ENCODE measurements around the gene RBBP7. TPM values are rescaled to one million over a fixed set of nuclear protein-coding genes. Genes with fewer than 3 reads are reported as not detected.
A peak's percentile ranks its signal among the peaks of the same experiment; 100 is the strongest.

RBBP7 gene
- 100 to 1,000 TPM; 149 to 191 TPM for total RNA-seq

DNA sequence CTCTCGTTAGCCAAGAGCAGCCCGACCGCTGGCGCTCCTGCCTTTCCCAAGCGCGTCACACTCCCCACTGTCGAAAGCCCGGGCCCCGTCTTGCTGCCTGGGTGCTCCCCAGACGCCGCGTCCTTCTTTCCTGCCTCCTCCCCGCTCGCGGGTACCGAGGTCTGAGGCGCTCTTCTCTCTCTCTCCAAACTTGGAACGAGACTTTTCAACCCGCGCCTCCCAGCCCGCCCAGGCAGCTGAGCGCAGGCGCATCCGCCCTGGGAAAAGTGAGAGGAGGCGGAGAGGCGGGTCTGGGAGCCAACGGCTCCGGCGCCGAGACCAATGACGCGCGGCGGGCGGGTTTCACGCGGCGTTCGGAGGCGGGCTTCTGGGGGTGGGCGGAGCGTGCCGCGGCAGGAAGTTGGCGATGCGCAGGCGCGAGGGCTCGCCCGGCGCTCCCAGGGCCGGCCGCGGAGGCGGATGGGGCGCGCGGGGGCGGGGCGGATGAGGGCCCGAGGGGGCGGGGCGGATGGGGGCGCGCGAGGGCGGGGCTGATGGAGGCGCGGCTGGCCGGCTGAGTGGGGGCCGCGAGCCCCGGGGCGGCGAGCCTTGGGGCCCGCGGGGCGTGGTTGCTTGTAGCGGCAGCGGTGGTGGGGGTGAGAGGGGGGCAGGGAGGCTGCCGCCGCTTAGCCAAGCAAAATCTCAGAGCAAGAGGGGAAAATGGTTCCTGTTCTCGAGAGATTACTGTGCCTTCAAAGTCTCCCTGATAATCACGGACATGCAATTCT, at the start of gene RBBP7:
Gene RBBP7, minus strand, starts transcription at position 268 of the 767 bp plus-strand sequence. CDS start 309 bp downstream, outside the sequence.
- H3K36me3 Mint-ChIP-seq (ENCODE audit: low read depth) = peaks cover 14% of the 10 kb centered on the region
- peak within 1 kb of the TSS; percentile 93 for H3K4me3 Mint-ChIP-seq
- peak within 1 kb of the TSS; percentile 98 for H3K27ac Mint-ChIP-seq
- H3K4me1 Mint-ChIP-seq = peaks cover 33% of the 10 kb centered on the region
- H3K27me3 Mint-ChIP-seq = peaks cover 7% of the 10 kb centered on the region
- CTCF ChIA-PET = interaction anchor here (5.5 kb wide), 1 partner anchor 14 kb away, joined by 25 read pairs; no protein-coding TSS in a partner anchor
- H3K9me3 Mint-ChIP-seq = no peaks in the 10 kb centered on the region
- POLR2A ChIA-PET = no interaction called here
- peak; percentile 88 for DNase-seq

GRCh38 chrX:16918979-16919378, 48.8 kb upstream of the RBBP7 start:
- H3K27me3 Mint-ChIP-seq = peaks cover 3% of the 10 kb centered on the region
- no peak for DNase-seq
- no peaks in the 10 kb centered on the region for H3K9me3 Mint-ChIP-seq
- no peaks in the 10 kb centered on the region for H3K36me3 Mint-ChIP-seq (ENCODE audit: low read depth)
- POLR2A ChIA-PET = no interaction called here
- H3K27ac Mint-ChIP-seq = no peak overlapping the region
- CTCF ChIA-PET = no interaction called here
- H3K4me1 Mint-ChIP-seq = no peaks in the 10 kb centered on the region
- no peak overlapping the region for H3K4me3 Mint-ChIP-seq

GRCh38 chrX:16917120-16917519, 47.0 kb upstream of the RBBP7 start:
- ChIA-PET CTCF (no interaction called here), POLR2A (no interaction called here)
- H3K36me3 Mint-ChIP-seq (ENCODE audit: low read depth) = no peaks in the 10 kb centered on the region
- H3K27ac Mint-ChIP-seq = no peak overlapping the region
- no peaks in the 10 kb centered on the region for H3K9me3 Mint-ChIP-seq
- H3K4me3 Mint-ChIP-seq = no peak overlapping the region
- H3K27me3 Mint-ChIP-seq = peaks cover 3% of the 10 kb centered on the region
- no peak for DNase-seq
- H3K4me1 Mint-ChIP-seq = no peaks in the 10 kb centered on the region

- DNase-seq = no peak
- ChIA-PET POLR2A (no interaction called here), CTCF (no interaction called here)
- Mint-ChIP-seq H3K4me1 (no peaks in the 10 kb centered on the region), H3K27ac (no peak overlapping the region), H3K9me3 (no peaks in the 10 kb centered on the region), H3K36me3 (ENCODE audit: low read depth) (no peaks in the 10 kb centered on the region), H3K27me3 (peaks cover 2% of the 10 kb centered on the region), H3K4me3 (no peak overlapping the region)
Measured at GRCh38 chrX:16916561-16916960, 46.4 kb upstream of the RBBP7 start.

DNA sequence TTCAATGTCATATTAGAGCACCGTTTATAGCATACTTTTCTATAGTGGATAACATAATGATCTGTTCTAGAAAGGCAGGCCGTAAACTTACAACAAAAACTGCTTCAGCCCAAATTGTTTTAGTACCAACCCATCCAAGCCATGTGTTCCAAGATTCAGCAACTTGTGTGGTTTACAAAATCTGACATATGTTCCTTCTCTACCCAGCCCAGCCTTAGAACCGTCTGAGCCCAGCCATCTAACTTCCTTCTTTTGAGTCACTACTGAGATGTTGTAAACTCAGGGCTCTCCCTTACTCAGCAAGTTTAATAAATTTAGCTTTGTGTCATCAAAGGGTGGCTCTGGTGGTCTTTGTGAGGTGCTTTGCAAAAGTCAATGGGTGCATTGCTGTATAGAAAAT, 43.9 kb upstream of the RBBP7 start:
- Mint-ChIP-seq H3K4me1 (no peaks in the 10 kb centered on the region), H3K9me3 (no peaks in the 10 kb centered on the region), H3K27me3 (no peaks in the 10 kb centered on the region), H3K27ac (no peak overlapping the region), H3K36me3 (ENCODE audit: low read depth) (no peaks in the 10 kb centered on the region), H3K4me3 (no peak overlapping the region)
- no peak for DNase-seq
- POLR2A ChIA-PET = no interaction called here
- CTCF ChIA-PET = no interaction called here

DNA sequence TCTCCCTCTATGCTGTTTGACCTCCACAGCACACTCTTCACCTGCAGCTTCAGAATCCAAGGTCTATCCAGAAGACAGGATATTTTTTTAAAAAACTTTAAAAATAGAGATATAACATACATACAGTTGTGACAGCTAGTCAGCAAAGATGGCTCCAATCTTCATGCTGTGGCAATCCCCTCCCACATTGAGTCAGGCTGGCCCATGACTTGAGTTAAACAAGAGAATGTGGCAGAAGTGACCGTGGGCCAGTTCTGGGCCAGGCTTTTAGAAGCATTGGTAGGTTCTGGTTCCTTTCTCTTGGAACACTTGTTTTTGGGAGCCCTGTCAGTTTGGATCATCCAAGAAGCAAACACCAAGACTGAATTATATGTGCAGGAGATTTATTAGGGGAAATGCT, 40.2 kb upstream of the RBBP7 start:
- Mint-ChIP-seq H3K27ac (no peak overlapping the region), H3K27me3 (peaks cover 5% of the 10 kb centered on the region), H3K9me3 (no peaks in the 10 kb centered on the region), H3K36me3 (ENCODE audit: low read depth) (no peaks in the 10 kb centered on the region), H3K4me1 (no peaks in the 10 kb centered on the region), H3K4me3 (no peak overlapping the region)
- DNase-seq = no peak
- ChIA-PET POLR2A (no interaction called here), CTCF (no interaction called here)

GRCh38 chrX:16903274-16904022, 33.3 kb upstream of the RBBP7 start:
- no peaks in the 10 kb centered on the region for H3K9me3 Mint-ChIP-seq
- H3K36me3 Mint-ChIP-seq (ENCODE audit: low read depth) = no peaks in the 10 kb centered on the region
- H3K4me3 Mint-ChIP-seq = no peak overlapping the region
- ChIA-PET CTCF (interaction anchor here (0.6 to 0.8 kb wide), 3 partner anchors 11 to 295 kb away, joined by 3 to 6 read pairs (median 3); no protein-coding TSS in a partner anchor), POLR2A (interaction anchor here (0.7 kb wide), 1 partner anchor 1263 kb away, joined by 4 read pairs; no protein-coding TSS in a partner anchor)
- no peak for DNase-seq
- H3K27me3 Mint-ChIP-seq = peaks cover 7% of the 10 kb centered on the region
- no peaks in the 10 kb centered on the region for H3K4me1 Mint-ChIP-seq
- H3K27ac Mint-ChIP-seq = no peak overlapping the region

- CTCF ChIA-PET = no interaction called here
- Mint-ChIP-seq H3K4me3 (no peak overlapping the region), H3K27ac (no peak overlapping the region), H3K27me3 (peaks cover 5% of the 10 kb centered on the region), H3K36me3 (ENCODE audit: low read depth) (no peaks in the 10 kb centered on the region), H3K9me3 (no peaks in the 10 kb centered on the region), H3K4me1 (peaks cover 6% of the 10 kb centered on the region)
- no peak for DNase-seq
- POLR2A ChIA-PET = no interaction called here
Measured at GRCh38 chrX:16897445-16897844, 27.3 kb upstream of the RBBP7 start.

DNA sequence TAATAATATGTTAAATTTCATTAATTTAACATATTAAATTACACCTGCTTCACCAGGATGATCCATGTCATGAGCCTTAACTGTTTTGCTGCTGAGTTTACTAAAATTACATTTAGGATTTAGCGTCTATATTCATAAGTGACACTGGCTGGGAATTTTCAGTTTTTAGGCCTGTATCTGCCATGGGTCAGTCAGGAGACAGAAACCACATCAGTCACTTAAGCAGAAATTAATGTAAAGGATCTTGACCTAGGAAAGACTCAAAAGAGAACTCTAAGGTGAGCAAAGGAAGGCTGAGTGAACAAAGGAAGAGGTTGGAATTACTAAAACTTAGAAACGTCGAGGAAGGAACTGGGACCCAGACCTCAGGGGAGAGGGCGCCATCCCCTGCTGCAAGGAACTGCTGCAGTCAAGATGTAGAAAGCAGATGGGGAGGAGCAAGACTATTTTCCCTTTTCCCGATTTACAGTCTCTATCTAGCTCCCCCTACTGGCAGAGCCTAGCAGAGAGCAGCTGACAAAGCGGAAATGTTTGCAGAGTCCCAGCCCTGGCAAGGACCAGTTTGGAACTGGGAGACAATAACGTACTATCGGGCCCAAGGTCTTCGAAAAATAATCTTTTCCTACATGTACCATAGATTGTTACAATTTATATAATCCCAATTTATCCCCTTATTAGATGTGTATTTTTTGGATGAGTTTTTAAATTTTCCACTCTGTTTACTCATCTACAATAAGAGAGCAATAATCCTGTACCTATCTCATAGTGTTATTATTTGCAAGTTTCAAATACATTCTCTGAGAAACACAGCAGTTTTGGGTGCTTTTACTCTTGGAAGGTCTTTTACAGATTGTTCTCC, 22.6 kb upstream of the RBBP7 start:
- Mint-ChIP-seq H3K27me3 (peaks cover 11% of the 10 kb centered on the region), H3K4me3 (no peak overlapping the region), H3K4me1 (peaks cover 23% of the 10 kb centered on the region), H3K27ac (no peak overlapping the region), H3K9me3 (no peaks in the 10 kb centered on the region), H3K36me3 (ENCODE audit: low read depth) (no peaks in the 10 kb centered on the region)
- POLR2A ChIA-PET = no interaction called here
- CTCF ChIA-PET = interaction anchor here (0.6 to 2.4 kb wide), 5 partner anchors 10 to 718 kb away, joined by 3 to 14 read pairs (median 4); no protein-coding TSS in a partner anchor
- peak; percentile 60 for DNase-seq

- H3K27me3 Mint-ChIP-seq = peaks cover 9% of the 10 kb centered on the region
- ChIA-PET CTCF (interaction anchor here (1.1 to 4.6 kb wide), 2 partner anchors 12 to 65 kb away, joined by 3 to 25 read pairs; no protein-coding TSS in a partner anchor), POLR2A (interaction anchor here (0.6 kb wide), 1 partner anchor 196 kb away, joined by 5 read pairs; no protein-coding TSS in a partner anchor)
- no peak overlapping the region for H3K4me3 Mint-ChIP-seq
- no peaks in the 10 kb centered on the region for H3K36me3 Mint-ChIP-seq (ENCODE audit: low read depth)
- no peak for DNase-seq
- no peaks in the 10 kb centered on the region for H3K9me3 Mint-ChIP-seq
- no peak overlapping the region for H3K27ac Mint-ChIP-seq
- H3K4me1 Mint-ChIP-seq = peaks cover 23% of the 10 kb centered on the region
Measured at GRCh38 chrX:16885628-16886027, 15.5 kb upstream of the RBBP7 start.

GRCh38 chrX:16883487-16883804, 13.3 kb upstream of the RBBP7 start:
- Mint-ChIP-seq H3K36me3 (ENCODE audit: low read depth) (no peaks in the 10 kb centered on the region), H3K27ac (no peak overlapping the region), H3K27me3 (peaks cover 6% of the 10 kb centered on the region), H3K9me3 (no peaks in the 10 kb centered on the region), H3K4me3 (no peak overlapping the region), H3K4me1 (peaks cover 8% of the 10 kb centered on the region)
- CTCF ChIA-PET = interaction anchor here (0.7 to 4.6 kb wide), 7 partner anchors 9 to 299 kb away, joined by 3 to 25 read pairs (median 3); no protein-coding TSS in a partner anchor
- DNase-seq = no peak
- POLR2A ChIA-PET = no interaction called here

GRCh38 chrX:16882702-16883486, 12.7 kb upstream of the RBBP7 start:
- Mint-ChIP-seq H3K27me3 (peaks cover 6% of the 10 kb centered on the region), H3K27ac (peak overlapping the region; percentile 42), H3K4me1 (peaks cover 6% of the 10 kb centered on the region), H3K36me3 (ENCODE audit: low read depth) (no peaks in the 10 kb centered on the region), H3K9me3 (no peaks in the 10 kb centered on the region), H3K4me3 (peak overlapping the region; percentile 60)
- DNase-seq = peak; percentile 65
- CTCF ChIA-PET = interaction anchor here (0.6 to 4.6 kb wide), 11 partner anchors 9 to 298 kb away, joined by 3 to 25 read pairs (median 3); no protein-coding TSS in a partner anchor
- POLR2A ChIA-PET = no interaction called here

Data from activated CD4-positive, alpha-beta T cell treated with anti-CD3 and anti-CD28 coated beads, Interleukin-2, amount 10 ng/mL, durations not matched to agents 7 days and 5 days (primary cell).